Measurements from ENCODE around the gene ZNF593. TPM values are rescaled to one million over a fixed set of nuclear protein-coding genes. Genes with fewer than 3 reads are reported as not detected.

The ZNF593 gene
- 10 to 100 TPM; 10.7 to 26.0 (median 18.3) TPM for total RNA-seq
- polyA plus RNA-seq: 100 to 1,000 TPM in 1 of 2 donors, 10 to 100 TPM in 1; 45.6 to 159 TPM
- long read RNA-seq, donor 1, transcript ZNF593-202 (3 exons, 675 nt): major isoform, 13 of 13 reads
- long read RNA-seq, donor 1, partial matches to known transcripts: 0 of 13 reads
- long read RNA-seq, donor 1, other reads (novel, unspliced or antisense): 0 of 13 reads
- long read RNA-seq, donor 2, transcript ZNF593-202 (3 exons, 675 nt): major isoform, 14 of 16 reads
- long read RNA-seq, donor 2, partial matches to known transcripts: 0 of 16 reads
- long read RNA-seq, donor 2, other reads (novel, unspliced or antisense): 2 of 16 reads
- long read RNA-seq, donor 3, partial matches to known transcripts: 0 of 4 reads
- long read RNA-seq, donor 3, other reads (novel, unspliced or antisense): 0 of 4 reads

DNA sequence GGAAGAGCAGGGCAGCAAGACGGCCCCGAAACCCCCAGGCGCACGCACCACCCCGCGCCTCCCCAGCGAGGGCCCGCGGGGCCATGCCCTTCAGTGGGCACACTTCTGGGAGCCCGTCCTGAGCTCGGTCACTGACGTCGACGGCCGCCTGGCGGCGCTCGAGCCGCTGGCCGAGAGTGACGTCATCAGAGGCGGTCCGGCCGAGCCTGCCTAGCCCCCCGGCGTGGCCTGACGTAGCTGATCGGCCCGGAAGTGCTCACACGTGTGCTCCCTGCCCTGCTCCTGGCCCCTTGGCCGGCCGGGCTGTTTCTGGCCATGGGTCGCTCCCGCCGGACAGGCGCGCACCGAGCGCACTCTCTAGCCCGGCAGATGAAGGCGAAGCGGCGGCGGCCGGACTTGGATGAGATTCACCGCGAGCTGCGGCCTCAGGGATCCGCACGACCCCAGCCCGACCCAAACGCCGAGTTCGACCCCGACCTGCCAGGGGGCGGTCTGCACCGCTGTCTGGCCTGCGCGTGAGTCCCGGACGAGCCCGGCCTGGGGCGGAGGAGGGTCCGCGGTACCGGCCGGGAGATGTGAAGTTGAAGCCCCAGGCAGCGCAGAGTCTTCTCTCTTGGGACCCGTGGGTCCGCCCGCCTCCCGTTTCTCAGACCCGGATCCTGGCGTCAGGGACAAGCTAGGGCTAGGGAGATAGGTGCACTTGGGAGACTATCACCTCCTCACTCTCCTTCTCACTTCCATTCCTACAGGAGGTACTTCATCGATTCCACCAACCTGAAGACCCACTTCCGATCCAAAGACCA lies at the start of gene ZNF593:
Gene ZNF593, plus strand, starts transcription at position 240 of the 803 bp plus-strand sequence. Its CDS starts 76 bp downstream, at position 316.
- Histone ChIP-seq H3K27me3 (no peaks in the 10 kb centered on the region), H3K27ac (peak within 1 kb of the TSS in 9 of 10 donors; percentile 79 to 89 (median 82)), H3K9me3 (no peaks in the 10 kb centered on the region), H3K4me1 (peaks cover 5 to 33% (median 16%) of the 10 kb centered on the region in 9 donors), H3K4me3 (peak within 1 kb of the TSS; percentile 63 to 100 (median 88)), H3K36me3 (peaks cover 0 to 8% (median 0%) of the 10 kb centered on the region in 9 donors)
- ATAC-seq (peak; percentile 96 to 98 (median 97)), DNase-seq (peak; percentile 92 to 94)
- 1 to 2% methylated on average over 62 to 76 of the region's 76 CpGs for WGBS, 2 donors
- TF ChIP-seq, protein P1, sequence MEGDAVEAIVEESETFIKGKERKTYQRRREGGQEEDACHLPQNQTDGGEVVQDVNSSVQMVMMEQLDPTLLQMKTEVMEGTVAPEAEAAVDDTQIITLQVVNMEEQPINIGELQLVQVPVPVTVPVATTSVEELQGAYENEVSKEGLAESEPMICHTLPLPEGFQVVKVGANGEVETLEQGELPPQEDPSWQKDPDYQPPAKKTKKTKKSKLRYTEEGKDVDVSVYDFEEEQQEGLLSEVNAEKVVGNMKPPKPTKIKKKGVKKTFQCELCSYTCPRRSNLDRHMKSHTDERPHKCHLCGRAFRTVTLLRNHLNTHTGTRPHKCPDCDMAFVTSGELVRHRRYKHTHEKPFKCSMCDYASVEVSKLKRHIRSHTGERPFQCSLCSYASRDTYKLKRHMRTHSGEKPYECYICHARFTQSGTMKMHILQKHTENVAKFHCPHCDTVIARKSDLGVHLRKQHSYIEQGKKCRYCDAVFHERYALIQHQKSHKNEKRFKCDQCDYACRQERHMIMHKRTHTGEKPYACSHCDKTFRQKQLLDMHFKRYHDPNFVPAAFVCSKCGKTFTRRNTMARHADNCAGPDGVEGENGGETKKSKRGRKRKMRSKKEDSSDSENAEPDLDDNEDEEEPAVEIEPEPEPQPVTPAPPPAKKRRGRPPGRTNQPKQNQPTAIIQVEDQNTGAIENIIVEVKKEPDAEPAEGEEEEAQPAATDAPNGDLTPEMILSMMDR (IDR thresholded peaks at IDR 0.05): peak; percentile 80 to 97 (median 91)
- intact Hi-C loops (cut with DNase I): loop anchor here (2.0 to 10.0 kb wide), 11 partner anchors 55 to 155 kb away; partner anchors contain the start of genes CEP85 (in 7 of the 10), CD52 (in 1 of the 10) and PDIK1L (in 1 of the 10)

DNA sequence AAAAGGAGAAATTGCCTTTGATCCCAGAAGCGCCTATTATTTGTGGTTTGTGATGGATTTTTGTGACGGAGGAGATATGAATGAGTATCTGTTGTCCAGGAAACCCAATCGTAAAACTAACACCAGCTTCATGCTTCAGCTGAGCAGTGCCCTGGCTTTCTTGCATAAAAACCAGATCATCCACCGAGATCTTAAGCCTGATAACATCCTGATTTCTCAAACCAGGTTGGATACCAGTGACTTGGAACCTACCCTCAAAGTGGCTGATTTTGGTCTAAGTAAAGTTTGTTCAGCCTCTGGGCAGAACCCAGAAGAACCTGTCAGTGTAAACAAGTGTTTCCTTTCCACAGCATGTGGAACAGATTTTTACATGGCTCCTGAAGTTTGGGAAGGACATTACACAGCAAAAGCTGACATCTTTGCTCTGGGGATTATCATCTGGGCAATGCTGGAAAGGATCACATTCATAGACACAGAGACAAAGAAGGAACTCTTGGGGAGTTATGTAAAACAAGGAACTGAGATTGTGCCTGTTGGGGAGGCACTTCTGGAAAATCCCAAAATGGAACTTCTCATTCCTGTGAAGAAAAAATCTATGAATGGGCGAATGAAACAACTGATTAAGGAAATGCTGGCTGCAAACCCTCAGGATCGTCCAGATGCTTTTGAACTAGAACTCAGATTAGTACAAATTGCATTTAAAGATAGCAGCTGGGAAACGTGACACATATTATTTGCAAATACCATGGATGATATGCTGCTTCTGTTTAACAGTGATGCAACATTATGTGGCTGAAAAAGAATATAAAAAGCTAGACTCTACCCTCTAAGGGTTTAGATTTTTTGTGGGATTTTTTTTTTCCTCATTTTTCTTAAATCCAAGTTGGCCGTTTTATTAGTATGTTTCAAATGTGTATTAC lies 47.6 kb upstream of the ZNF593 start:
- TF ChIP-seq, protein P1 (IDR thresholded peaks at IDR 0.05): no peak
- peaks cover 0 to 72% (median 9%) of the 10 kb centered on the region in 9 donors for H3K36me3 ChIP-seq
- DNase-seq (no peak), ATAC-seq (peak in 5 of 8 donors; percentile 31 to 44 (median 38))
- no peaks in the 10 kb centered on the region for H3K9me3 ChIP-seq
- 61 to 63% methylated on average over 8 of the region's 8 CpGs for WGBS, 2 donors
- H3K4me3 ChIP-seq: no peak overlapping the region
- no peaks in the 10 kb centered on the region for H3K27me3 ChIP-seq
- peaks cover 0 to 79% (median 43%) of the 10 kb centered on the region in 9 donors for H3K4me1 ChIP-seq
- H3K27ac ChIP-seq: peak overlapping the region in 7 of 10 donors; percentile 1 to 67 (median 37)
- intact Hi-C loops (cut with DNase I): no loop called here

DNA sequence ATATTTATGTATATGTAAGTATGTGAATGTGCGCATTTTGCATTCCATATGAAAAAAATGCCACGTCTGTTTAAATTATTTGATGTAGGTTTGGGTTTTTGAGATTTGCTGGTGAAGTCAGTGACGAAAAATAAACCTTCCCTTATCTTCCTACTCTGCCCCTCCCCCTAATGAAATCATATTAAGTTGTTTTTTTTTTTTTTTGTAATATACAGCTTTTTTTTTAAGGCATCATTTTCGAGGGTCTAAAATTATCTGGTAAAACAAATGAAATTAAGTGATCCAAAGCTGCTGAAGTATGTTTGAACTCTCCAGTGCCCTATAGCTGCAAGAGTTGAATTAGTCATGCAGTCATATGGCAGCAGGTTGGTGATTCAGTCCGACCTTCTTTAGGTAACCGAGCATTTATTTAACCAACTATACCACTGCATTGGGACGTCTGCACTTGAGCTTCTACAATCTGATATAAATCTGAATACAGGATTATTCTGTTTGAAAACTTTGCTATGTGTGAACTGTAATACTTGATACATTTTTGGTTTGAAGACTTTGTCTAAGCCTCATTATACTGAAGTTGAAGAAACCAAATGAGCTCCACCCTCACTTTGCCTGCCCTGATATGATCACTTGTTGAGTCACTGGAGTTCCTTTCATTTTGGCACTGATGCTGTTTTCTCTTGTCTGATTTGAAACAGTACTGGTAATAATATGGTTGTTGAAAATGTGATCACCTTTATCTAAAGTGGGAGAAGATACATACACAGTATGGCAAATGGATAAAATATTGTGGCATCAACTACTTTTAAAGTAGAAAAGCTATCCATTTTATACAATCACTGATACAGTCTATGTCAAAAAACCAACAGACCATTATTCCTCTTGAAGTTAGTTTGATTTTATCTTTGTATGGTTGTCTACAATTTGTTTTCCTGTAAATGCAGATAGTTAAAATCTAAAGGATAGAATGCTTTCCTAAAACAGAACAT lies 46.4 kb upstream of the ZNF593 start:
- H3K36me3 ChIP-seq: peaks cover 0 to 61% (median 1%) of the 10 kb centered on the region in 9 donors

More for the DNA sequence above, 46.4 kb upstream of the ZNF593 start:
- no peaks in the 10 kb centered on the region for H3K27me3 ChIP-seq
- H3K9me3 ChIP-seq: no peaks in the 10 kb centered on the region
- ATAC-seq (peak in 1 of 8 donors; percentile 33), DNase-seq (no peak)
- peaks cover 0 to 90% (median 50%) of the 10 kb centered on the region in 9 donors for H3K4me1 ChIP-seq
- peak overlapping the region in 6 of 10 donors; percentile 14 to 67 (median 21) for H3K27ac ChIP-seq
- TF ChIP-seq, protein P1 (IDR thresholded peaks at IDR 0.05): no peak
- intact Hi-C loops (cut with DNase I): no loop called here
- WGBS, 2 donors: 88 to 90% methylated on average over 7 of the region's 7 CpGs
- no peak overlapping the region for H3K4me3 ChIP-seq
